ENCODE data around the gene MIOX.

- TF ChIP-seq RAD21 (conservative IDR thresholded peaks at IDR 0.05) (no peak), CTCF (IDR thresholded peaks at IDR 0.05; ENCODE audit: poor library complexity, severe bottlenecking) (no peak), POLR2AphosphoS5 (IDR thresholded peaks at IDR 0.05) (peak; percentile 94), EP300 (conservative IDR thresholded peaks at IDR 0.05; ENCODE audit: poor library complexity, severe bottlenecking) (peak; percentile 64), TAF1 (IDR thresholded peaks at IDR 0.05; ENCODE audit: low read depth) (peak; percentile 73), REST (IDR thresholded peaks at IDR 0.05; ENCODE audit: borderline replicate concordance) (peak; percentile 84), MXI1 (conservative IDR thresholded peaks at IDR 0.05; ENCODE audit: poor library complexity, severe bottlenecking) (peak; percentile 76), EZH2 (IDR thresholded peaks at IDR 0.05; ENCODE audit: borderline replicate concordance, insufficient read depth, low read length, poor library complexity, severe bottlenecking) (no peak)
Observed at GRCh38 chr22:50507991-50508884, 21.6 kb downstream of the MIOX start, which contains the start of gene NCAPH2.
